K562 (cell line): Measurements from ENCODE around the gene UHRF1. TPM values are rescaled to one million over a fixed set of nuclear protein-coding genes. Genes with fewer than 3 reads are reported as not detected.

Experiments used
- ATAC-seq: fragments of 200-7000 bp; cut with Tn5 transposase; 3 replicates; pipeline ENCODE4 v1.9.1; 2020; ENCODE audit warnings: moderate library complexity
- BruUV-seq: library from RNA; stranded (reverse); fragments of 400-500 nt; replicated peaks from 2 replicates; lab custom pipeline; 2021; lab: Mats Ljungman, UMichigan
- CTCF ChIA-PET: fragments of 300-600 bp; formaldehyde crosslinking; extraction: SDS; loops from one replicate; lab custom pipeline; 2021; ENCODE audit warnings: low intra/inter-chr PET ratio; lab: Yijun Ruan, JAX
- POLR2A ChIA-PET: fragments of 300-600, 350-650 bp; sonication (Branson Sonifier 250); formaldehyde crosslinking; extraction: SDS; loops from one replicate; lab custom pipeline; 2021; ENCODE audit warnings: antibody characterized with exemption, inconsistent platforms; lab: Yijun Ruan, JAX
- DNase-seq, 4 experiments: peaks; one replicate each; pipeline versions ENCODE4 v3.0.0 to v3.0.0-alpha.2; 2011 to 2018; ENCODE audit warnings: low spot score in 3 of 4, mixed read lengths in 3 of 4; ENCODE audit errors: extremely low read depth in 1 of 4
- FAIRE-seq: peaks from 2 replicates; lab custom pipeline; 2011; peaks lifted over from hg19 to GRCh38; lab: Jason Lieb, UNC
- H2AFZ ChIP-seq: 2 replicates; pipeline ENCODE4 v1.6.0; 2011; ENCODE audit warnings: low read depth, low read length, control low read depth, inconsistent platforms
- H3K27ac ChIP-seq: fragments of 200-600 bp; 3 replicates; pipeline ENCODE4 v1.8.0; 2011; ENCODE audit warnings: low read depth, mild to moderate bottlenecking, control low read depth, inconsistent platforms, low read length, moderate library complexity, mixed read lengths; ENCODE audit errors: extremely low read depth
- H3K27me3 ChIP-seq, 2 experiments: fragments of 300-600 bp in 1 of 2; 2 replicates in 1 of 2; 3 replicates in 1 of 2; pipeline versions ENCODE4 v1.6.0 to v1.8.0; 2011; ENCODE audit warnings: inconsistent platforms in 2 of 2, low read length in 2 of 2, mild to moderate bottlenecking in 1 of 2, mixed read lengths in 1 of 2, moderate library complexity in 1 of 2; ENCODE audit not compliant: control insufficient read depth in 2 of 2, insufficient read depth in 2 of 2
- H3K36me3 ChIP-seq: fragments of 300-600 bp; 3 replicates; pipeline ENCODE4 v1.8.0; 2011; ENCODE audit warnings: mild to moderate bottlenecking, low read length, inconsistent platforms; ENCODE audit not compliant: control insufficient read depth, insufficient read depth
- H3K4me1 ChIP-seq, 2 experiments: fragments of 200-600 bp in 1 of 2; replicated peaks in 1 of 2; 2 replicates in 1 of 2; 3 replicates in 1 of 2; pipeline versions ENCODE4 v1.5.1 to v1.8.0; 2011; ENCODE audit warnings: inconsistent platforms in 2 of 2, low read length in 2 of 2, mild to moderate bottlenecking in 1 of 2, mixed read lengths in 1 of 2, moderate library complexity in 1 of 2; ENCODE audit not compliant: control insufficient read depth in 2 of 2, insufficient read depth in 2 of 2
- H3K4me2 ChIP-seq: 2 replicates; pipeline ENCODE4 v1.6.1; 2011; ENCODE audit warnings: low read length, control low read depth, inconsistent platforms, mixed read lengths; ENCODE audit not compliant: insufficient read depth
- H3K4me3 ChIP-seq: fragments of 200-600 bp; sonication (generic), shearing (Covaris generic); 2 replicates; pipeline ENCODE4 v1.5.1; 2016; ENCODE audit warnings: control low read depth, inconsistent platforms
- H3K79me2 ChIP-seq: fragments of 200-600 bp; 3 replicates; pipeline ENCODE4 v1.8.0; 2011; ENCODE audit warnings: low read length, inconsistent platforms; ENCODE audit not compliant: control insufficient read depth, insufficient read depth
- H3K9ac ChIP-seq, 2 experiments: 2 replicates each; pipeline versions ENCODE4 v1.6.0 to v1.6.1; 2011; ENCODE audit warnings: low read depth in 2 of 2, low read length in 2 of 2, control low read depth in 1 of 2, inconsistent platforms in 1 of 2, mild to moderate bottlenecking in 1 of 2, mixed read lengths in 1 of 2; ENCODE audit not compliant: insufficient read depth in 1 of 2
- H3K9me1 ChIP-seq: one replicate; pipeline ENCODE4 v1.6.0; 2011; ENCODE audit warnings: inconsistent platforms, mild to moderate bottlenecking, low read length, moderate library complexity; ENCODE audit not compliant: control insufficient read depth, insufficient read depth
- H3K9me3 ChIP-seq: replicated peaks from 2 replicates; pipeline ENCODE4 v1.5.1; 2011; ENCODE audit warnings: low read depth, low read length, inconsistent platforms; ENCODE audit not compliant: control insufficient read depth, insufficient read depth
- H4K20me1 ChIP-seq: replicated peaks from 2 replicates; pipeline ENCODE4 v1.6.1; 2011; ENCODE audit warnings: low read length, inconsistent platforms, mixed read lengths; ENCODE audit not compliant: control insufficient read depth, insufficient read depth
- EGR1 ChIP-seq: fragments of 450-650 bp; conservative IDR thresholded peaks from 2 replicates; pipeline ENCODE4 v1.6.1; 2017; ENCODE audit warnings: mild to moderate bottlenecking
- MECOM ChIP-seq: fragments of 250-450 bp; sonication (Bioruptor Pico); IDR thresholded peaks from 2 replicates; pipeline ENCODE4 v1.8.0; 2022; ENCODE audit warnings: inconsistent platforms
- SREBF2 ChIP-seq: sonication (generic); formaldehyde crosslinking; IDR thresholded peaks from 2 replicates; pipeline ENCODE4 v1.4.0; 2020; ENCODE audit warnings: mild to moderate bottlenecking, missing genetic modification reagents
- ZNF316 ChIP-seq: fragments of 450-650 bp; IDR thresholded peaks from 2 replicates; pipeline ENCODE4 v1.6.1; 2016
- ZNF354B ChIP-seq: fragments of 250-450 bp; sonication (Bioruptor Pico); IDR thresholded peaks from 2 replicates; pipeline ENCODE4 v1.4.0; 2020
- ZNF586 ChIP-seq: fragments of 450-650 bp; formaldehyde crosslinking; conservative IDR thresholded peaks from 2 replicates; pipeline ENCODE4 v1.4.0; 2020; ENCODE audit warnings: mild to moderate bottlenecking, moderate library complexity
- WGBS: fragments of 100-300 bp; shearing (Covaris generic); methylation state at CpG from one replicate; pipeline ENCODE4 v1.1.6; 2016; ENCODE audit warnings: low coverage, mixed read lengths; ENCODE audit not compliant: insufficient coverage; ENCODE audit errors: missing lambda C conversion rate; 5-methylcytosine and 5-hydroxymethylcytosine counted together
- in situ Hi-C: fragments of 300-500 bp; cut with MboI; formaldehyde crosslinking; loops from 4 replicates; pipeline ENCODE4 v1.15.0; 2018; ENCODE audit warnings: inconsistent platforms, mixed read lengths
- intact Hi-C: fragments of 100-400 bp; cut with micrococcal nuclease; formaldehyde crosslinking; loops from 2 replicates; pipeline ENCODE4 v1.14.2; 2022
- polyA plus RNA-seq, 8 experiments: library from polyadenylated mRNA; depleted of rRNA in 4 of 8; stranded (reverse) in 5 of 8; unstranded in 3 of 8; fragments of >200 nt; fragmentation: Nextera tagmentation in 2 of 8; fragmentation: Illumina TruSeq in 1 of 8; extraction: Ambion mirVana in 2 of 8; extraction: Trizol in 1 of 8; gene quantifications; 2 replicates each; pipeline versions ENCODE4 v1.2.1 to v1.2.3, GENCODE V29; 2011 to 2014; ENCODE audit warnings: inconsistent platforms in 1 of 8, missing spikeins in 1 of 8
- total RNA-seq, 7 experiments: library from RNA; depleted of rRNA in 6 of 7; stranded (reverse); fragments of >200 nt in 6 of 7; fragmentation: Illumina TruSeq in 2 of 7; extraction: Trizol in 2 of 7; gene quantifications; 2 replicates each; pipeline versions ENCODE4 v1.2.1 to v1.2.3, GENCODE V29; 2011 to 2021; ENCODE audit warnings: low replicate concordance in 1 of 7
- TF ChIP-seq, protein P1 (sequence below): fragments of 200-800 bp; sonication (Bioruptor generic); IDR thresholded peaks from 2 replicates; pipeline ENCODE4 v1.6.1; 2017; ENCODE audit warnings: missing genetic modification characterization, missing compliant biosample characterization

Gene UHRF1
- total and polyA plus RNA-seq, 9 of the 15 experiments (the other 6 are each of a cell fraction or from before 2014, with no cell fraction given), result 6.0 to 101 (median 30.9) TPM

- Histone ChIP-seq H3K4me2 (no peak overlapping the region), H3K9me1 (no peaks in the 10 kb centered on the region), H3K79me2 (peaks cover 66% of the 10 kb centered on the region), H3K4me3 (no peak overlapping the region), H3K9ac (no peak overlapping the region), H3K27me3 (no peaks in the 10 kb centered on the region), H3K36me3 (peaks cover 13% of the 10 kb centered on the region; the same call in 2 of the 3 replicates), H4K20me1 (peaks cover 23% of the 10 kb centered on the region), H3K4me1 (peaks cover 0 to 9% of the 10 kb centered on the region in 2 experiments; a peak in 1 of 5 replicates), H2AFZ (no peak overlapping the region), H3K27ac (no peak overlapping the region), H3K9me3 (no peaks in the 10 kb centered on the region)
- BruUV-seq, result no TSS peak
- DNase-seq, result no peak
- TF ChIP-seq ZNF316 (no peak), SREBF2 (CRISPR knock-in tag) (no peak), MECOM (CRISPR knock-in tag) (no peak), EGR1 (peak; percentile 16; the same call in 1 of the 2 replicates), ZNF354B (CRISPR knock-in tag) (no peak), ZNF586 (CRISPR knock-in tag) (no peak)
- TF ChIP-seq, protein P1, sequence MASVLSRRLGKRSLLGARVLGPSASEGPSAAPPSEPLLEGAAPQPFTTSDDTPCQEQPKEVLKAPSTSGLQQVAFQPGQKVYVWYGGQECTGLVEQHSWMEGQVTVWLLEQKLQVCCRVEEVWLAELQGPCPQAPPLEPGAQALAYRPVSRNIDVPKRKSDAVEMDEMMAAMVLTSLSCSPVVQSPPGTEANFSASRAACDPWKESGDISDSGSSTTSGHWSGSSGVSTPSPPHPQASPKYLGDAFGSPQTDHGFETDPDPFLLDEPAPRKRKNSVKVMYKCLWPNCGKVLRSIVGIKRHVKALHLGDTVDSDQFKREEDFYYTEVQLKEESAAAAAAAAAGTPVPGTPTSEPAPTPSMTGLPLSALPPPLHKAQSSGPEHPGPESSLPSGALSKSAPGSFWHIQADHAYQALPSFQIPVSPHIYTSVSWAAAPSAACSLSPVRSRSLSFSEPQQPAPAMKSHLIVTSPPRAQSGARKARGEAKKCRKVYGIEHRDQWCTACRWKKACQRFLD, result no peak
- ChIA-PET CTCF (interaction anchor here (1.1 kb wide), 1 partner anchor 31 kb away, joined by 3 read pairs; no protein-coding TSS in a partner anchor), POLR2A (no interaction called here)
- intact Hi-C loops, result no loop called here
- 65% methylated on average over 6 of the region's 6 CpGs for WGBS
- ATAC-seq, result no peak
- no peak for FAIRE-seq
- in situ Hi-C loops, result no loop called here
Measured at GRCh38 chr19:5000120-5000611, 90.9 kb downstream of the UHRF1 start.
